NCI-H1694 treated with DMSO at 0.1 percent for 48 hours (cell line): ENCODE measurements around the gene AMER1.
"Not testable (repeated sequence)": the region's sequence is repeated elsewhere in the genome, so short reads cannot be mapped to it uniquely, and the experiment has no call there.

Experiments used
- DNase-seq: peaks from one replicate; lab custom pipeline; 2025; lab: John Stamatoyannopoulos, UW

The AMER1 gene

DNA sequence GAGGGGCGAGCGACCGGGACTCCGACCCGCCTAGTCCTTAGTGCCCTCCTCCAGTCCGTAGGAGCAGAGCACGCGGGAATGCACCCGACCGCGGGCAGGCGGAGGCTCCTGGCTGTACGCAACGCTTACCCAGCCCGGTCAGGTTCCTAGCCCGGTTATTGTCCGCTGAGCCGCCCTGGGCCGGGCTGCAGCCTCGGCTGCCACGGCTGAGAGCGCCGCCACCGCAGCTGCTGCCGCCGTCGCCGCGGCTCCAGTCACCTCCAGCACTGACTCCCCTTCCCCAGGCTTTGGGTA, at the start of gene AMER1:
AMER1 (minus strand) TSS at position 268 of the 294 bp plus-strand sequence. CDS start 12,422 bp downstream, outside the sequence.
- no peak for DNase-seq

DNA sequence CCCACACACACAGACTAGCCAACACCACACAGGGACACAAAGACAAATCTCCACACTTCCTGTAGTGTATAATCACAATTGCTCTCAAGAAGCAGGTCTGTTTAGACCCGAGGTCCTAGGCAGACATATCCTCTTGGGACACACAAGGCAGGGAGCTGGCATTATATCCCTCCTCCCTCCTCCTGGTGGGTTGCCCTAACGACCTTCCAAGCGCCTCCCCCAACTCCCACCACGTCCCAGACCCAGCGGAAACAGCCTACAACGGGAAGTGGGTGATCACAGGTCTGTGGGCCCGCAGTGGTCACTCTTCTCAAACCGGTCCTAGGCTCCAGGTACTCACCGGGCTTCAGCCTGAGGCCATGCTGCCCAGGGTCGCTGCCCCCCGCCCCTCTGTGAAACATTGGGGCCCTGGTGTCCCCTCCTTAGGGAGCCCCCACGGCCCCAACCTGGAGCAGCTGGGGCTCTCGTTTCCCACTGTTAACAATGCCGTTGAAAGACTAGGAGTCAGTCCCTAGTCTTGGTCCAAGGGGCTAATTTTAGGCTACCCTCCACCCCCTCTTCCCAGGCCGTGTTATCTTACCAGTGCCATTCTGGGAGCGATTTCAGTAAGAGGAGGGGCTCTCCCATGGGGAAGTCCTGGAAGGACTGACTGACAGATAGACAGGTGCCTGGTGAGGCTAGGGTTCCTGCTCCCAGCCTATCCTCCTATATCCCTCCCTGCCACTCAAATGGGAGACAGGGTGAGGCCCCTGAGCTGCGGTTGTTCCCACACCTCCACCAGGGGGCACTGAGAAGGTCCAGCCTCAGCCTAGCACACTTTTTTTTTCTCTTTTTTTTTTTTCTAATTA, 24.8 kb upstream of the AMER1 start, which contains the start of gene ASB12:
ASB12 (minus strand) TSS at position 485 of the 848 bp plus-strand sequence. CDS start 4,957 bp downstream, outside the sequence.
- DNase-seq: no peak

DNA sequence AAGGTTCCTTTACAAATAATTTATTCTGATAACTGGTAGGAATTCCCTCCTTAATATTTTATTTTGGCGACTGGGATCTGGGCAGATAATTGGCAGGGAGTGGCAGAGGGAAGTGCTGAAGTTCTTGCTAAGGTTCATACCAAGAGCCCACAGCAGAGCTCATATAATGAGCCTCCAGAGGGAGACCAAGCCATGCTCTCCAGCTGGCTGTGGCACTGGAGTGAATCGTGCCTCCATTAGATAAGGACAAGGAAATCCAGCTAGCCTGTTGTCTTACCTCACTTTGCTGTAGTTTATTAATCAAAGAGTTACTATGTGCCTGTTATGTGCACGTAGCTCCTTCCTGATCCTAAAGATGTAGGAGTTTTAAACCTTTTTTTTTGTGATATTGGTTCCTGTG, 23.6 kb upstream of the AMER1 start:
- no peak for DNase-seq

DNA sequence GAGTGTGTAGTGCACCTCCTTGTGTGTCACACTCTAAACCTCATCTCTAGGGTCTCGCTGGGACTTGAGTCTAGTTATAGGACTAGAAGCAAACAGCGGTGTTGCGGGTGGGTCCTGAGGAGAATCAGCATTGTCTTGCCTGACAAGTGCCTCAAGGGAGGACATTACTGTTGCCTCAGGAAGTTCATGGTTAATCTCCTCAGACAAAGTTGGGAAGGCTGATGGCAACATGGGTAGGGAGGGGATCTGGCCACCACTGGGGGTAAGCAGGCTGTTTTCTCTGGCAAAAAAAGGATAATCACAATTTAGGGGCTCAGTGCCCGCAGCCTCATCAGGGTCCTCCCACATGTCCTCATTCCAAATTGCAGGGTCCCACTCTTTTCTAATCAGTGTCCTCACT, 12.5 kb upstream of the AMER1 start:
- no peak for DNase-seq

DNA sequence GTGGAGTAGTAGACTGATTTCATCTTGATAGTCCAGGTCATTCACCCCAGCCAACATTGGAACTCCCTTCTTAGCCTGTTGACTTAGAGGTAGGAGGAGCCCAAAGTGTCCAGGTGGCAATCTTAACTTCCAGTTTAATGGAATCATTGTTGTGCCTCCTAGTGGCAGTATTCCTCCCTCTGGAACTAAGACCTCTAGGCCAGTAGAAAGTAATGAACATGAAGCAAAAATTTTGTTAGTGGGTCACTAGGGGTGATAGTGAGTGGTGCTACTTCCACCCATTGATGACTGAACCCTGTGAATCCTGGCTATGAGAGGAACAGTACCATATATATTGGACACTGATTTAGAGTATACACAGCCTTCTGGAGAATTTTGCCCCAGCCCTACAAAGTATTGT, 8.5 kb upstream of the AMER1 start:
- DNase-seq: not testable (repeated sequence)

DNA sequence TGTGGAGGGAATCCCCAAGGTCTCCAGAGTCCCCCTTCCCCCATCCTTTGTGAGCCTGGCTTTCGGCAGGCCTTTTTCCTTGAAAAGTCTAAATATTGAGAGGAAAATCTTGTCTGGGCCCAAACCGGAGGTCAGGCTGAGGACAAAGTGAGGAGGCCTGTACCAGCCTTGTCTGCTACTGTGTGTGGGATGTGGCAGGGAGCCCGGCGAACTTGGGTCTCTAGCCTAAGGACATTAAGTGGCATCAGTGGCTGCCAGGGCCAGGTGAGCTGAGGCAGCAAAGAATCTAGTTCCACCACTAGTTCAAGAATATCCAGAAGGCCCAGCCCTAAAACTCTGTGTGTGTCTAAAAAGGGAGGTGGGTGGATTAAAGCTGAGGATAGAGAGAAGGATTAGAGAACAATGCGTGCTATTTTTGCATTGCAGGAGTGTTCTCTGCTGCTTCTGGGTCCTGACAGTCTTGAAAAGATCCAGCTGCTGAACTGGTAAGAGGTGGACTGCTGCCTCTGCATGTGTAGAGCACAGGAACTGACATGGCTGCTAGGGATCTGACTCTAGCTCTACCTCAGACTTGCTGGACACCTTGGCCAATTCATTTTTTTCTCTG, 1.2 kb upstream of the AMER1 start:
- DNase-seq: no peak

DNA sequence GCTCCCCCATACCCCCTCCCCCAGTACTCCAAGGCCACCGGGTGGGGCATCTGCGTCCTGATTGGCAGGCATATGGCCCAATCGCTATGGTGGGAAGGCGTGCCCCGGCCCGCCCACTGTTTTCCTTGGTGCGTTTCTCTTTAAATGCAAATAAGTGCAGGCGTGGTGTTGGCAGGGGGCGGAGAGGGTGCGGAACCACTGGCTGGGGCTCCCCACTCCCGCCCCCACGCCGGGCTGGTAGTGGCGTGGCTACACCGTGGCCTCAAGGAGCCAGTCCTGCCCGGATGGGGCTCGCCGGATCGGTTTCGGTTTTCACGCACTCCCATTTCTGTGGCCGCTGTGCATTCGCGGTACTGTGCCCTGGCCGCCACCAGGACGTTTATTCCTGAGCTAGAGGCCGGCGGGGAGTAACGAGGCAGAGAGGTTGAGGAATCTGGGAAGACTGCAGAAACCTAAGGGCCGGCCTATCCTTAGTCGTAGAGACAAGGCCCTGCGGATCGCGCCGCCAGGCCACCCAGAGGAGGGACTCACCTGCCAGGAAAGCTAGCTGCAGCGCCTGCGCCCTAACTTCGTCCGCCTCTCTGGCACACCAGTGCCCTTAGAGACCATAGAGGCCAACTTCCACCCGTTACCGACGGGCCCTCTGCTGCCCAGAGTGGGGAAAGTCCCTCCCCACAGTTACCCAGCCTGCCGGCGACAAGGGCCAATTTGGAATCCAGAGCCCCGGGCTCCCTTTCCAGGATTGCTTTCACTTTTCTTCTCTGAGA, 410 bp upstream of the AMER1 start:
- peak; percentile 73 for DNase-seq

DNA sequence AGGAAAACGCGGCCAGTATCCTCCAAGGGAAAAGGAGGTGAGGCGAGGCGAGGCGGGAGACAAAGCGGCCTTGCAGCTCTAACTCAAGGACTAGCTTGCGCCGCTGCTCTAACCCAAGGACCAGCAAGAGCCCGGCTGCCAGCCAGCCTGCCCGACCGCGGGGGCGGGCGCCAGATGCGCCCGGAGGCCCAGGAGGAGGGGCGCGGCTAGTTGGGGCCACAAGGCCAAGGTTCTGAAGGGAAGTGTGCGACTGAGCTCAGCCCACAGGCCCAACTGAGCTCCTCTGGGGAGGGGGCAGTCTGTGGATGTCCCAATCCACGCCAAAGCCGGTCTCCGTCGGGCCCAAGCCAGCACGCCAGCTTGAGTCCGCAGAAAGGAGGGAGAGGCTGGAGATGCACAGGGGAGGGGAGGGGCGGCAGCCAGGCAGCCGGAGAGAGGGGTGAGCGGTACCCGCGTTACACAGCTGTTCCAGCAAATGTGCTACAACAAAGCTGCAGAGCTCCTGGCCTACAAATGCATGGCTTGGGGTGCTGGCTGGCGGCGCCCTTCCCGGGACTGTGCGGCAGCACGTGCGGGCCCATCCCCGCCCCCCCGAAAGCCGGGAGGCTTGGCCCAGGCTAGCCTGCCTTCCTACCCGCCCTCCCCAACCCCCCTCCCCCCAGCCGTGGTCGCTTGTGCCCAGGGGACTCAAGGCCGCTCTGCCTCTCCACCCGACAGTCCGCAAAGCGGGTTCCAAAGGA, 637 bp downstream of the AMER1 start:
- peak; percentile 2 for DNase-seq

DNA sequence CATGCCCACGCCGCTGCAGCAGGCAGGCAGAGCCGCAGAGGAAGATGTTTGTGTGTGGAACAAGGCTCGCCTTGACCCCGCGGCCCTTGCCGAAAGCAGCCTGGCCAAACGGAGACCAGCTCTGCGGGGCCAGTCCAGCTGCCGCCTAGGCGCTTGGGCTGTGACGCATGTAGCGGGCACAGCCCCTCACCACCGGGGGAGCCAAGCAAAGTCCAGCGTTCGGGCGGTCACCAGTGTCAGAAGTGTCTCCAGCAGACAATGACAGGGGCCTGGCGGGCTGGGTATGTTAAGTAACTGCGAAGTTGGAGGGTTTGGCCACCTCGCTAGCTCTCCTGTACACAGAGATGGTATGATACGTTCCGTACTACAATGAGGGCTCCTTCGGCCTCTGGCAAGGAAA, 1.3 kb downstream of the AMER1 start:
- no peak for DNase-seq

DNA sequence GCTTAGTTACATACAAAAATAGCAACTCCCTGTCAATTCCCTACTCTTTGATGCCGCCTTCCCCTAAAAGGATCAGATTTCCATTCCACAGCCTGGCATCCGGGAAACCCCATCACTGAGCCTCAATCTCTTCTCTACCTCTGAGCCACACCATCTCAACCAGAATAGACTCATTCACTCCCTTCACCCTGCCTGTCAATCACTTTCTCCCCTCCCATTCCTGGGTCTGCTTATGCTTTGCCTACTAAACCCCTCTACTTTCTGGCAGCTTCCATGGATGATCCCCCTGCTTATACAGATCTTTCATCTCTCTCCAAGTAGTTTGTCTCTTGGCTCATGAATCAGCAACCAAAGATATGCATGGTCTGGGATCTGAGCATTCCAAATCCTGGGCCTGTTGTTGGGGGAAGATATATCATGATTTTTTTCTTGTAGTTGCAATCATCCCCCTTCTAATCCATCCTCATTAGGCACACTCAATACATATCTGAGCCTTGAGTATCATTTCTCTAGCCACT, 2.6 kb downstream of the AMER1 start:
- DNase-seq: no peak

DNA sequence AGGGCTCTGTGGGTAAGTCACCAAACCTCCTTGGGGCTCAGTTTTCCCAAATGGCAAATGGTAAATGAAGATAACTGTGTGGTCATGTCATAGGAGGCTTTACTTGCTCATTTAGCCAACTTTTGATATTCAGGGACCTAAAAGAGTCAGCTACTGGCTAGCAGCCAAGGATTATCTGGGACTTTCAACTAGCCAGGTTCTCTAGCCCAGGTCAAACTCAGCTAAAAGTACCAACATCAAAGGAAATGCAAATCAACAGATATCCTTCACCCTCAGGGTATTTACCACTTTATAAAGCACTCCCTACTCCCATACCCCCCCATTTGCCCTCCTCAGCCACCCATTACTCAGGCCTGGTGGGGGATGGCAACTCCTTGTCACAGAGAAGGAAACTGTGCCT, 7.5 kb downstream of the AMER1 start:
- DNase-seq: no peak

DNA sequence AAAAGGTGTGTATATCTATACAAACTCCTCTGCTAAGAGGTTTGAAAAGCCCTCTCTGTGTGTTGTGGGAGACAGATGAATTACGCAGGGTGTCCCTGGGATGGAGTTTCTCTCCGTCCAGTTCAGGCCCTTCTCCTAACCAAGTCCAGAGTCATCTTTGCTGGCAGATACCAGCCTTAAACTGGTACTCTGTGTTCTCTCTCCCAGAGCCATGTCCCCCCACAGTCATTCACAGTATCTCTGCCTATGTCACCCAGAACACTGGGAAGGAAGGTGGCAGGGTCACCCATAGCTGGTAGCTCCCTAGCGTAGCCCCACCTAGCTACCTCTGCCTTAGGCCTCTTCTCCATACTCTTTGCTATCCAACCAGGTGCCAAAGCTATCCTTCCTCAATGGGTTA, 8.9 kb downstream of the AMER1 start:
- no peak for DNase-seq

DNA sequence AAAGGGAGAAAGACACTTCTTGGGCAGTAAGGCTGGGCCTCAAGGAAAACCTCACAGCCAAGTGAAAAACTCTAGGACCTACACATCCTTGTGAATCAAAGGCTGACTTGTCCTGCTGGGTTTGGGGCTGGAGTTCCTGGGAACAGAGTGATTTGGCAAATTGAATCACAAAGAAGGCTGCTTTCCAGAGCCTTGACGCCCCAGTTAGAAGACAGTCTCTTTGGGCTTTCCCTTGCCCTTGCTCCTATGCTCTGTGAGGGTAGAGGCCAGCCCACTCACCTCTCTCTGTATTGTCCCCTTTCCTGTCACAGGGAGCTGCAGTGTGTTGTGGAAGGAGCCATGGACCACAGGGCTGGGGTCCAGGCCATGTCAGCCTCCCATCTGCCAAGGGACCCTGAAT, 9.6 kb downstream of the AMER1 start:
- DNase-seq: no peak

DNA sequence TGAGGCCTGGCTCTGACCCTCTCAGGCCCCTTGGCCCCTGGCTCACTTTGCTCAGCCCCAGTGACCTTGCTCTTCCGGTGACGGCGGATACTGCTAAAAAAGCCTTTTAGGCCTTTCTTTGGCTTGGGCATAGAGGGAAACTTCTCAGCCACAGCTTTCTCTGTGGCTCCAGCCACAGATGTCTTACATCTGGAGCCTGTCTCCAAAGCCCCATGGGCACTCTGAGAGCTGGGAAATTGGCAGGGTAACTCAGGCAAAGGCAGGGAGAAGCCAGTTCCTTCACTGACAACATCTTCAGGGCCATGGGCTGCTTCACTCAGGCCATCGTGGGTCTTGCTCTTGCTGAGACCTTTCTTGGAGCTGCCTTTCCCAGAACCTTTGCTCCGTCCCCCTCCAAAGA, 12.8 kb downstream of the AMER1 start:
- no peak for DNase-seq

DNA sequence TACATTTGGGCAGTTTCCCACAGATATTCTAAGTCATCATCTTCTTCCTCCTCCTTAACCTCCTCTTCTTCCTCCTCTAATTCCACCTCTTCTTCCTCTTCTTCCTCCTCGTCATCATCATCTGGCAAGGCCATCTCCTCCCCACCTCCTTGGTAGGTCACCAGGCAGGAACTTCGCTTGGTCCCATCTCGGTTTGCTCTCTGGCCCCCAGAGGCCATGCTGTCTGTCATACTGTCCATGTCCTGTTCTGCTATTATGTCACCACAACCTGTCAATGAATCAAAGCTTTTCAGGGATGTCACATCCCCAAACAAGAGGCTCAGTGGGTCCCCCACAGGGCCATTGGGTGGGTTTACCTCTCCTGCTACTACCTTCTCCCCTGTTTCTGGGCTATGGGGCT, 13.5 kb downstream of the AMER1 start:
- no peak for DNase-seq

DNA sequence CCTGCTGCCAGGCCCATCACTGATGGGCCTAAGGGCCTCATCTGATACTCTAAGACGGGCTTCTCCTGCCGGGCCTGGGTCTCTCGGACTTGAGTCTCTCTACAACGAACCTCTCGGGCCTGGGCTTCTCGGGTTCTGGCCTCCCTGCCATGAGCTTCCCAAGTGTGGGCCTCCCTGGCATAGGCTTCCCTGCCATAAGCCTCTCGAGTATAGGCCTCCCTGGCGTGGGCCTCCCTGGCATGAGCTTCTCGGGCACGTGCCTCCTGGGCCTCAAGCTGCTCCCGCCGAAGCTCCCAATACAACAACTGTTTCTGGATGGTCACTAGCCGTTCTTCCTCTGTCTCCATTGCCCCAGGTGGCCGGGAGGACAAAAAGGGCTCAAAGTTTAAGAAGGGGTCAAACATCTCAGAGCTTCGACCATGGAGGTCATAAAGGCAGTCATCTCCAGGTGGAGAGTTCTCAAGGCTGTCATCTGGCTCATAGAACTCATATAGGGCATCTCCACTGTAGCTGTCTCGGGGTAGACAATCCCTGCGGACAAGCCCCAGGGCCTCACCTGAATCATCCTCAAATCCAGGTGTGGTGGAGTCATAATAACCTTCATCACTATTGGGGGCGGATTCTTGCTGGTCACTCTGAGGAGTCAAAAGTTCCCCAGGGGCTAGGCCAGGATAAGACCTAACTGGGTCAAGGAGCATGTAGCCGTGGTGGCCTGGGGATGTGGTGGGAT, 14.1 kb downstream of the AMER1 start:
- DNase-seq: no peak

DNA sequence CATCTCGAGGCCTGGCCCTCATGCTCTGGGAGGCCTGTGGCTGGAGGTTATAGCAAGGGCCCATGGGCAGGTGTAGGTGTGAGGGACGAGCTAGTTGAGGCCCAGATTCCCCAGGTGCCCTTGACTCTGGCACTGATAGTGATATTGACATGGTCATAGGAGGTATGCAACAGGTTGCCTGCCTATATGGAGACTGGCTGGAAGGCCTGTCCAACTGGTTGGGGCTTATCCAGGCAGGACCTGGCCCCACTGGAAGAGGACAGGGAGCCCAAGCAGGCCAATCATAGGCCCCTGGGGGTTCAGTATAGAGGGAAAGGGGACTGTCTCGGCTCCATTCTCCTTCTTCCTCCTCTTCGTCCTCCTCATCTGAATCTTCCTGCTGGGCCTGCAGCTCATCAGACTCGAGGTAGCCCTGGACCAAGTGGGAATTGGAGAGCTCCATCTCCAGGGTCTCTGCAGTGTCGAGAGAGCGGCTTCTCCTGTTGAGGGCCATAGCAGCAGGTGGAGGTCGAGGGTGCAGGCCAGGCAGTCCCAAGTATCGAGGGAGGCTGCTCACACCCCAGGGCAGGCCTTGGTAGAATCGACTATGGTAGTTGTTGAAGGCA, 15.3 kb downstream of the AMER1 start:
- no peak for DNase-seq

DNA sequence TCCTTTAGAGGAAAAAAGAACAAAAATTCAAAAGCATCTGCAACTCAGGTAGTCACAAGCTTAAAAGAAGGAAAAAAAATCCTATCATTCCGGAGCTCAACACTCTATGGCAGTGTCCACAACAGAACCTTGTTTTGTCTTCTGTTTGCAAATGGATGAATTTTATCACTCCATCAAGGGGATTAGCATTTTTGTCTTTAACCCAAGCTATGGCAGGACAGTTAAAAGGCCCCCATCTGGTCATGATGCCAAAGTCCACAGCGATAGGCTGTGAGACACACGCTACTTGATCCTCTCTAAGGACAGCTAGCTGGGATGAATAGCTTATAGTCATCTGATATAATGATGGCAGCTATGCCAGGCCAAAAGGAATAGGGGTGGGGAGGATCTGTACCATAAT, 16.6 kb downstream of the AMER1 start:
- DNase-seq: no peak

DNA sequence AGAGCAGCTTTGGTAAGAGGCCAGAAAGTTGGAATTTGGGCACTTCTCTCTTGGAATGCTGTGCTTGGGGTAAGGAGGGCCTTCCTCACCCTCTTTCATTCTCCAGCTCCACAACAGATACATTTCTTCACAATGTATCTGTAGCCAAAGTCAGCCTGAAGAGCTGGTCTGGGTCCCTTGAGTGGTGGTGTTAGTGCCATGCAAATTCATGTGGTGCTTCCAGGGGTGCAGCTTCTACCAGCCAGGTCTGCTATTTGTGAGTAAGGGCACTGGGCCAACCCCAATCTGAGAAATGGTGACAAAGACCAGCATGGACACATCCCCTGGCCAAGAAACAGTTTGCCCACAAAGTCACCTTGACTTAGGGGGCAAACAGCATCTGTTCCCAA, 17.8 kb downstream of the AMER1 start:
- no peak for DNase-seq

DNA sequence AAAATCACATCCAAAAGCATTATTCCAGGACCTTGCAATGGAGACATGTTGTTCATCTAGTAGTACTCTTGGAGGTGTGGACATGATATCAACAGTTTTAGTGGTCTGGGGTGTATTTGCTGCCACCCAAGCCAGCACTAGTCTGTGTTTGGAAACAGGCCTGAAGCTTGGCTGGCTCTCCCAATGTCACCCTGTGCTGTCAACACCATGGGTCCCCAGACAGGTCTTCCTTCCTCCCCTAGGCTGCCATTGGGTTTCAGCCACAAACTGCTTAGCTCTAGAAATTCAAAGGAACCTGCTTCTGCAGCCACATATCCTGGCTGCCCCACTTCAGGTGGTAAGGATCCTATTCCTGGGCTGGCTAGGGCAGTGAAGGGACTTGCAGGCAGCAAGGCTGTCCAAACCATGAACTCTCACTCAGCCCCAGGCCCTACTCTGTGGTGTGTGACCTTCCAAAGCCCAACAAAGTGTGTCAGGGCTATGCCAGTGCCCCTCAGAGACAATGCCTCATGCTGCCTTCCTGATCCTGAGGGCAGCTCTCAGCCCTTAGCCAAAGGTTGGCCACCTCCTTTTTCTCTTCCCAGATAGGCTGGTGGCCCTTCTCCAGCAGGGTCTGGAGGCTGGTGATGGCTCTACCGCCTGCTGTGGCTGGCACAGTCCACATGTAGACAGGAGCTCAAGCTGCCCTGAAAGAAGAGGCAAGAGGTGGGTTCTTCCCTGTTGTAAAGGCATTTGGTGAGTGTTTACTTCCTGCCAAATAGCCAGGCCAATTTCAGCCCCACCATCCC, 18.3 kb downstream of the AMER1 start:
- DNase-seq: no peak
